IMR-90 (cell line): ENCODE measurements around the gene FLNA. TPM values are rescaled to one million over a fixed set of nuclear protein-coding genes. Genes with fewer than 3 reads are reported as not detected.

Source experiments
- ATAC-seq: fragments of 200-7000 bp; cut with Tn5 transposase; 2 replicates; pipeline ENCODE4 v1.9.1; 2020; ENCODE audit warnings: low read depth, mild to moderate bottlenecking, moderate library complexity
- BruUV-seq: library from RNA; stranded (reverse); fragments of 400-500 nt; replicated peaks from 2 replicates; lab custom pipeline; 2021; lab: Mats Ljungman, UMichigan
- CTCF ChIA-PET: fragments of 300-600 bp; formaldehyde crosslinking; extraction: SDS; loops from one replicate; lab custom pipeline; 2021; ENCODE audit warnings: antibody characterized with exemption; lab: Yijun Ruan, JAX
- POLR2A ChIA-PET: fragments of 300-600 bp; sonication (Branson Sonifier 250); formaldehyde crosslinking; loops from one replicate; lab custom pipeline; 2022; ENCODE audit warnings: antibody characterized with exemption; ENCODE audit not compliant: unreplicated experiment; lab: Charles Lee
- DNase-seq: peaks from one replicate; pipeline ENCODE4 v3.0.0; 2013
- H2AFZ ChIP-seq: replicated peaks from 2 replicates; pipeline ENCODE3; 2013; ENCODE audit warnings: low read length, mild to moderate bottlenecking; ENCODE audit not compliant: poor library complexity
- H2AK5ac ChIP-seq: 2 replicates; pipeline ENCODE4 v1.6.1; 2013; ENCODE audit warnings: low read depth, low read length, inconsistent platforms
- H2AK9ac ChIP-seq: replicated peaks from 2 replicates; pipeline ENCODE3; 2013; ENCODE audit warnings: mild to moderate bottlenecking, low read depth, low read length, moderate library complexity; ENCODE audit not compliant: poor library complexity
- H2BK120ac ChIP-seq: 2 replicates; pipeline ENCODE4 v1.6.1; 2013; ENCODE audit warnings: low read depth, low read length, inconsistent platforms
- H2BK15ac ChIP-seq: 3 replicates; pipeline ENCODE4 v1.6.1; 2013; ENCODE audit warnings: low read depth, low read length, inconsistent platforms
- H2BK20ac ChIP-seq: 2 replicates; pipeline ENCODE4 v1.6.1; 2013; ENCODE audit warnings: low read depth, mild to moderate bottlenecking, inconsistent platforms, low read length, moderate library complexity
- H2BK5ac ChIP-seq: 2 replicates; pipeline ENCODE4 v1.6.1; 2013; ENCODE audit warnings: mild to moderate bottlenecking, low read depth, low read length, inconsistent platforms; ENCODE audit not compliant: poor library complexity, severe bottlenecking
- H3K14ac ChIP-seq: replicated peaks from 2 replicates; pipeline ENCODE4 v1.6.1; 2013; ENCODE audit warnings: low read depth, low read length, inconsistent platforms
- H3K18ac ChIP-seq: 2 replicates; pipeline ENCODE4 v1.6.1; 2013; ENCODE audit warnings: low read depth, low read length, control low read depth
- H3K23ac ChIP-seq: 2 replicates; pipeline ENCODE4 v1.6.1; 2013; ENCODE audit warnings: low read depth, low read length, inconsistent platforms
- H3K27ac ChIP-seq: 2 replicates; pipeline ENCODE4 v1.5.1; 2013; ENCODE audit warnings: mild to moderate bottlenecking, control low read depth, low read length; ENCODE audit not compliant: insufficient read depth
- H3K27me3 ChIP-seq: 2 replicates; pipeline ENCODE4 v1.6.1; 2013; ENCODE audit warnings: low read length; ENCODE audit not compliant: control insufficient read depth, insufficient read depth
- H3K36me3 ChIP-seq: 2 replicates; pipeline ENCODE4 v1.6.1; 2013; ENCODE audit warnings: low read length, mixed read lengths; ENCODE audit not compliant: control insufficient read depth, insufficient read depth
- H3K4ac ChIP-seq: 2 replicates; pipeline ENCODE4 v1.6.1; 2013; ENCODE audit warnings: low read depth, low read length, inconsistent platforms
- H3K4me1 ChIP-seq: 2 replicates; pipeline ENCODE4 v1.6.1; 2013; ENCODE audit warnings: low read length, mixed read lengths; ENCODE audit not compliant: control insufficient read depth, insufficient read depth
- H3K4me2 ChIP-seq: 2 replicates; pipeline ENCODE4 v1.6.1; 2013; ENCODE audit warnings: low read depth, mild to moderate bottlenecking, control low read depth, low read length, moderate library complexity
- H3K4me3 ChIP-seq: 2 replicates; pipeline ENCODE4 v1.5.1; 2013; ENCODE audit warnings: low read depth, mild to moderate bottlenecking, control low read depth, low read length, moderate library complexity; ENCODE audit not compliant: insufficient read depth
- H3K56ac ChIP-seq: 2 replicates; pipeline ENCODE4 v1.6.1; 2013; ENCODE audit warnings: low read length, inconsistent platforms; ENCODE audit not compliant: insufficient read depth; ENCODE audit errors: extremely low read depth
- H3K79me1 ChIP-seq, 2 experiments: 2 replicates each; pipeline ENCODE4 v1.6.1; 2013; ENCODE audit warnings: low read length in 2 of 2, inconsistent platforms in 1 of 2, low read depth in 1 of 2
- H3K9ac ChIP-seq: 2 replicates; pipeline ENCODE4 v1.6.1; 2013; ENCODE audit warnings: low read depth, low read length, control low read depth
- H3K9me1 ChIP-seq: 2 replicates; pipeline ENCODE4 v1.6.1; 2013; ENCODE audit warnings: low read length, inconsistent platforms; ENCODE audit not compliant: insufficient read depth
- H3K9me3 ChIP-seq: 2 replicates; pipeline ENCODE4 v1.6.1; 2013; ENCODE audit warnings: low read length; ENCODE audit not compliant: control insufficient read depth, insufficient read depth
- H4K20me1 ChIP-seq: 2 replicates; pipeline ENCODE4 v1.6.1; 2013; ENCODE audit warnings: low read length, inconsistent platforms; ENCODE audit not compliant: insufficient read depth
- H4K5ac ChIP-seq: 2 replicates; pipeline ENCODE4 v1.6.1; 2013; ENCODE audit warnings: mild to moderate bottlenecking, low read depth, low read length, control low read depth
- H4K8ac ChIP-seq, 2 experiments: 2 replicates each; pipeline ENCODE4 v1.6.1; 2013; ENCODE audit warnings: low read depth in 2 of 2, low read length in 2 of 2, control low read depth in 1 of 2, inconsistent platforms in 1 of 2
- H4K91ac ChIP-seq: 2 replicates; pipeline ENCODE4 v1.6.1; 2013; ENCODE audit warnings: low read depth, low read length, inconsistent platforms; ENCODE audit not compliant: insufficient read depth
- BHLHE40 ChIP-seq: fragments of 150-350 bp; IDR thresholded peaks from 2 replicates; pipeline ENCODE4 v1.6.1; 2016; ENCODE audit warnings: mild to moderate bottlenecking, low read depth, low read length
- CHD1 ChIP-seq: IDR thresholded peaks from 2 replicates; pipeline ENCODE4 v1.6.1; 2012; ENCODE audit warnings: low read depth, low read length, improper control_type of control experiment
- FOS ChIP-seq: fragments of 150-350 bp; IDR thresholded peaks from 2 replicates; pipeline ENCODE4 v1.6.1; 2016; ENCODE audit warnings: low read depth, low read length
- MAFK ChIP-seq: IDR thresholded peaks from 2 replicates; pipeline ENCODE4 v1.6.1; 2012; ENCODE audit warnings: low read depth, low read length, improper control_type of control experiment
- MAZ ChIP-seq: IDR thresholded peaks from 2 replicates; pipeline ENCODE4 v1.6.1; 2012; ENCODE audit warnings: low read depth, mild to moderate bottlenecking, low read length, improper control_type of control experiment, moderate library complexity, borderline replicate concordance
- MXI1 ChIP-seq: IDR thresholded peaks from 2 replicates; pipeline ENCODE4 v1.6.1; 2012; ENCODE audit warnings: low read depth, mild to moderate bottlenecking, low read length, moderate library complexity, borderline replicate concordance
- POLR2A ChIP-seq: IDR thresholded peaks from 2 replicates; pipeline ENCODE4 v1.6.1; 2012; ENCODE audit warnings: mild to moderate bottlenecking, low read depth, low read length
- RCOR1 ChIP-seq: IDR thresholded peaks from 2 replicates; pipeline ENCODE4 v1.6.1; 2012; ENCODE audit warnings: mild to moderate bottlenecking, low read length, improper control_type of control experiment; ENCODE audit not compliant: insufficient replicate concordance
- RFX5 ChIP-seq: IDR thresholded peaks from 2 replicates; pipeline ENCODE4 v1.8.0; 2012; ENCODE audit warnings: low read depth, mild to moderate bottlenecking, low read length, moderate library complexity
- WGBS, 2 experiments: methylation state at CpG; one replicate each; pipeline versions ENCODE4 v1.1.5 to v1.1.7; 2013; ENCODE audit warnings: missing lambda C conversion rate in 2 of 2; ENCODE audit not compliant: insufficient read length in 1 of 2; ENCODE audit errors: extremely low coverage in 2 of 2; 5-methylcytosine and 5-hydroxymethylcytosine counted together
- dilution Hi-C: fragments of 300-500 bp; cut with HindIII; formaldehyde crosslinking; loops from one replicate; pipeline ENCODE4 v1.14.3; 2018; ENCODE audit warnings: low sequenced_read_pairs; ENCODE audit not compliant: unreplicated experiment
- in situ Hi-C: fragments of 300-500 bp; cut with MboI; formaldehyde crosslinking; loops from 3 replicates; pipeline ENCODE4 v1.14.3; 2019; ENCODE audit warnings: low sequenced_read_pairs, inconsistent platforms, mixed read lengths
- intact Hi-C: fragments of 100-400 bp; cut with micrococcal nuclease; formaldehyde crosslinking; loops from 2 replicates; pipeline ENCODE4 v1.10.0; 2022
- polyA plus RNA-seq, 3 experiments: library from polyadenylated mRNA; depleted of rRNA; stranded (reverse); fragments of >200 nt; gene quantifications; 2 replicates each; pipeline ENCODE4 v1.2.3, GENCODE V29; 2012; ENCODE audit warnings: low replicate concordance in 1 of 3
- total RNA-seq: library from RNA; depleted of rRNA; stranded (reverse); fragments of >200 nt; gene quantifications from 2 replicates; pipeline ENCODE4 v1.2.3, GENCODE V29; 2012
- TF ChIP-seq, protein P1 (sequence below): fragments of 150-350 bp; IDR thresholded peaks from 2 replicates; pipeline ENCODE4 v1.6.1; 2016; ENCODE audit warnings: low read depth, mild to moderate bottlenecking, low read length, moderate library complexity, borderline replicate concordance
- TF ChIP-seq, protein P2 (sequence below): fragments of 150-350 bp; IDR thresholded peaks from 2 replicates; pipeline ENCODE4 v1.6.1; 2017; ENCODE audit warnings: mild to moderate bottlenecking, antibody characterized with exemption, low read length, low read depth

The FLNA gene
- total and polyA plus RNA-seq, 2 of the 4 experiments (the other 2 are of a cell fraction) = 1,356 to 1,357 TPM

DNA sequence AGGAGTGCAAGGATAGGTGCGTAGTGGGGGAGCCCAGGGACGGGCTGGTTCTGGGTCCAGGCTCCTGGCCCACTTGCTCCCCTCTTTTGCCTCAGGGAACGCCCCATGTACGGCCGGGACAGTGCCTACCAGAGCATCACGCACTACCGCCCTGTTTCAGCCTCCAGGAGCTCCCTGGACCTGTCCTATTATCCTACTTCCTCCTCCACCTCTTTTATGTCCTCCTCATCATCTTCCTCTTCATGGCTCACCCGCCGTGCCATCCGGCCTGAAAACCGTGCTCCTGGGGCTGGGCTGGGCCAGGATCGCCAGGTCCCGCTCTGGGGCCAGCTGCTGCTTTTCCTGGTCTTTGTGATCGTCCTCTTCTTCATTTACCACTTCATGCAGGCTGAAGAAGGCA, 6.4 kb upstream of the FLNA start:
- Histone ChIP-seq H3K79me1 (peaks cover 0 to 30% of the 10 kb centered on the region in 2 experiments; a peak in 3 of 4 replicates), H3K27me3 (no peaks in the 10 kb centered on the region), H3K9me3 (no peaks in the 10 kb centered on the region), H3K4me1 (peaks cover 10% of the 10 kb centered on the region; the same call in 1 of the 2 replicates), H2BK20ac (no peak overlapping the region), H3K4me2 (peak overlapping the region; percentile 89; the same call in 1 of the 2 replicates), H4K8ac (no peak overlapping the region), H3K14ac (no peak overlapping the region), H3K9me1 (0 out of 2 replicates have a peak, but pooled peaks cover 5% of the 10 kb centered on the region), H3K36me3 (peaks cover 11% of the 10 kb centered on the region; the same call in 1 of the 2 replicates), H2BK5ac (no peak overlapping the region), H3K27ac (no peak overlapping the region), H4K5ac (no peak overlapping the region), H3K4me3 (no peak overlapping the region), H2BK120ac (no peak overlapping the region), H2AK5ac (no peak overlapping the region; the same call in 1 of the 2 replicates), H3K18ac (no peak overlapping the region), H2AK9ac (peak overlapping the region; percentile 65), H3K4ac (no peak overlapping the region), H4K20me1 (peaks cover 17% of the 10 kb centered on the region), H3K9ac (peak overlapping the region; percentile 94), H4K91ac (no peak overlapping the region), H2BK15ac (no peak overlapping the region), H3K23ac (0 out of 2 replicates have a peak overlapping the region, but pooled peaks have one; percentile 31), H3K56ac (no peak overlapping the region), H2AFZ (no peak overlapping the region)
- in situ Hi-C loops (no loop called here), intact Hi-C loops (no loop called here), dilution Hi-C loops (no loop called here)
- DNase-seq (no peak), ATAC-seq (no peak)
- 80% methylated on average over 4 of the region's 14 CpGs; no CpG with 5 or more reads in 1 of the 2 experiments for WGBS, 2 experiments
- TF ChIP-seq CHD1 (no peak), RCOR1 (no peak), BHLHE40 (no peak), MAZ (no peak), MAFK (no peak), MXI1 (no peak), FOS (no peak), RFX5 (no peak), POLR2A (no peak)
- TF ChIP-seq, protein P1, sequence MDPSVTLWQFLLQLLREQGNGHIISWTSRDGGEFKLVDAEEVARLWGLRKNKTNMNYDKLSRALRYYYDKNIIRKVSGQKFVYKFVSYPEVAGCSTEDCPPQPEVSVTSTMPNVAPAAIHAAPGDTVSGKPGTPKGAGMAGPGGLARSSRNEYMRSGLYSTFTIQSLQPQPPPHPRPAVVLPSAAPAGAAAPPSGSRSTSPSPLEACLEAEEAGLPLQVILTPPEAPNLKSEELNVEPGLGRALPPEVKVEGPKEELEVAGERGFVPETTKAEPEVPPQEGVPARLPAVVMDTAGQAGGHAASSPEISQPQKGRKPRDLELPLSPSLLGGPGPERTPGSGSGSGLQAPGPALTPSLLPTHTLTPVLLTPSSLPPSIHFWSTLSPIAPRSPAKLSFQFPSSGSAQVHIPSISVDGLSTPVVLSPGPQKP = no peak
- TF ChIP-seq, protein P2, sequence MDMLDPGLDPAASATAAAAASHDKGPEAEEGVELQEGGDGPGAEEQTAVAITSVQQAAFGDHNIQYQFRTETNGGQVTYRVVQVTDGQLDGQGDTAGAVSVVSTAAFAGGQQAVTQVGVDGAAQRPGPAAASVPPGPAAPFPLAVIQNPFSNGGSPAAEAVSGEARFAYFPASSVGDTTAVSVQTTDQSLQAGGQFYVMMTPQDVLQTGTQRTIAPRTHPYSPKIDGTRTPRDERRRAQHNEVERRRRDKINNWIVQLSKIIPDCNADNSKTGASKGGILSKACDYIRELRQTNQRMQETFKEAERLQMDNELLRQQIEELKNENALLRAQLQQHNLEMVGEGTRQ = no peak
- ChIA-PET POLR2A (no interaction called here), CTCF (no interaction called here)
- no TSS peak for BruUV-seq
